ENCODE data around the gene YIPF5. TPM values are rescaled to one million over a fixed set of nuclear protein-coding genes. Genes with fewer than 3 reads are reported as not detected.
A peak's percentile ranks its signal among the peaks of the same experiment; 100 is the strongest.

YIPF5 gene
- total and polyA plus RNA-seq, 12 donors = 5.3 to 77.9 (median 49.7) TPM

DNA sequence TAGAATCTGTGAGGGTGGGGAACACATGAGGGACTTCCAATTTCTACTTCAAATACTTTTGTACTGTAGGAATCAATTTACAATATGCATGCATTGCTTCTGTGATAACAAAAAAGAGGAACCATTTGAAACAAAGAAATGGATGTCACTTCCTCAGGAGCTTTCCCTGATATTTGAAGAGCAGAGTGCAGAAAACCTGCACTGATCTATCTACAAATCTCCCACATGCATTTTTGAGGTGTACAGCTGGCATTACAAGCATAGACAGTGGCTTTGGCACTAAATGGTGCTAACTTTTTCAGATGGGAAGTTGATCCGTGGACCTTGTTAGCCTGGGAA lies 27.7 kb downstream of the YIPF5 start:
- 33 to 60% (median 41%) methylated on average over 1 of the region's 1 CpG for WGBS, 4 donors
- Histone ChIP-seq H3K9me3 (replicated peaks in 1 of 3) (no peaks in the 10 kb centered on the region), H3K27ac (no peak overlapping the region), H3K27me3 (no peaks in the 10 kb centered on the region), H3K36me3 (replicated peaks in 1 of 2) (no peaks in the 10 kb centered on the region), H3K4me1 (replicated peaks in 1 of 2) (no peaks in the 10 kb centered on the region), H3K4me3 (no peak overlapping the region)
- DNase-seq = no peak
- TF ChIP-seq, protein P1, sequence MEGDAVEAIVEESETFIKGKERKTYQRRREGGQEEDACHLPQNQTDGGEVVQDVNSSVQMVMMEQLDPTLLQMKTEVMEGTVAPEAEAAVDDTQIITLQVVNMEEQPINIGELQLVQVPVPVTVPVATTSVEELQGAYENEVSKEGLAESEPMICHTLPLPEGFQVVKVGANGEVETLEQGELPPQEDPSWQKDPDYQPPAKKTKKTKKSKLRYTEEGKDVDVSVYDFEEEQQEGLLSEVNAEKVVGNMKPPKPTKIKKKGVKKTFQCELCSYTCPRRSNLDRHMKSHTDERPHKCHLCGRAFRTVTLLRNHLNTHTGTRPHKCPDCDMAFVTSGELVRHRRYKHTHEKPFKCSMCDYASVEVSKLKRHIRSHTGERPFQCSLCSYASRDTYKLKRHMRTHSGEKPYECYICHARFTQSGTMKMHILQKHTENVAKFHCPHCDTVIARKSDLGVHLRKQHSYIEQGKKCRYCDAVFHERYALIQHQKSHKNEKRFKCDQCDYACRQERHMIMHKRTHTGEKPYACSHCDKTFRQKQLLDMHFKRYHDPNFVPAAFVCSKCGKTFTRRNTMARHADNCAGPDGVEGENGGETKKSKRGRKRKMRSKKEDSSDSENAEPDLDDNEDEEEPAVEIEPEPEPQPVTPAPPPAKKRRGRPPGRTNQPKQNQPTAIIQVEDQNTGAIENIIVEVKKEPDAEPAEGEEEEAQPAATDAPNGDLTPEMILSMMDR (IDR thresholded peaks at IDR 0.05) = no peak
- no peak for TF ChIP-seq POLR2A (IDR thresholded peaks at IDR 0.05)
- intact Hi-C loops (cut with DNase I) = no loop called here

DNA sequence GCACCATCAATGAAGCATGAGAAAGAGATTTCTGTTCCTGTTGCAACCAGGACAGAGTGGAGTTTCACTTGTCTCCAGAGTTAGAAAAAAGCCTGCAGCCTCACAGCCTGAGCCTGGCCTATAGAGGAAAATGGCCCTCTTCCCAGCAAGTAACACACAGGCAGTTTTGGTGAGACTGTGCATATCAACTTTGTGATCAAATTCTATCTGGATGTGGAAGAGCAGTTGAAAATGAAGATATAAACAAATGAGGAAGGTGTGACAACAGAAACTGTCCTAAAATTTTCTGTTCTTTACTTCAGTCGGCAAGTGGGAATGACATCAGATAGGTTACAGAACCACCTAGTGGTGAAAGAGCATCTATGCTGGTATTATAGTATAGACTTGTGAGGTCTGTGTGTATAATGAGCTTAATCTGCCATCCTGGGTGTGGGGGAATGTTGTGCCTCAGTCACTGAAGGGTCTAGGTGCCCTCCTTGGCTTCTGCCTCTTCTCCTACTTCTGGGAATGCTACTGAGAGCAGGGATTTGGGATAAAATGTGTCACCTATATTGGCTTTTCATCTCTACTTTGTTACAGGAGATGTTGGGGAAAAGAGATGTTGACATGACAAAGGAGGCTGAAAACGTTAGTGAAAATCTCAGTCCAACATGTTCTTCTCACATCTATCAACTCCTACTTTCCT lies 28.2 kb downstream of the YIPF5 start:
- 4 to 13% (median 8%) methylated on average over 2 of the region's 2 CpGs for WGBS, 4 donors
- Histone ChIP-seq H3K36me3 (replicated peaks in 1 of 2) (no peaks in the 10 kb centered on the region), H3K27me3 (no peaks in the 10 kb centered on the region), H3K27ac (no peak overlapping the region), H3K9me3 (replicated peaks in 1 of 3) (no peaks in the 10 kb centered on the region), H3K4me1 (replicated peaks in 1 of 2) (no peaks in the 10 kb centered on the region), H3K4me3 (no peak overlapping the region)
- intact Hi-C loops (cut with DNase I) = no loop called here
- no peak for TF ChIP-seq POLR2A (IDR thresholded peaks at IDR 0.05)
- TF ChIP-seq, protein P1 (IDR thresholded peaks at IDR 0.05) = peak; percentile 13 to 56 (median 34)
- no peak for DNase-seq

DNA sequence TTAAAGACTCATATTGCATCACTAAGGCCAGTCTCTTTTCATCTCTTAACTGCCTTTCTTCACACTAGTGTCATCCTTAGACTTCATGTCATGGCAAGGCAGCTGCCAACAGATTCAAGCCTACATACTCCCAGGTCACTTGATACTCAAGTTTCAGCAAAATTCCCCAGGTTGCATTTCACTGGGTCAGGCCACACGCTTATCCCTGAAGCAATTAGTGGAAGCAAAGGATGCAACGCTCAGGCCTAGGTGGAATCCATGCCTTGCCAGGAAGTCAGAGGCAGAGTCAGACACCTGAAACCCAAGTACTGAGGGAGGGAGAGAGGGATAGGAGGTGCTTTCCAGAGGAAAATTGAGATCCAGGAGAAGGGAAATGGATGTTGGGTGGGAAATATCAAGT lies 28.9 kb downstream of the YIPF5 start:
- 79 to 93% (median 91%) methylated on average over 2 of the region's 2 CpGs for WGBS, 4 donors
- Histone ChIP-seq H3K27me3 (no peaks in the 10 kb centered on the region), H3K27ac (no peak overlapping the region), H3K36me3 (replicated peaks in 1 of 2) (no peaks in the 10 kb centered on the region), H3K9me3 (replicated peaks in 1 of 3) (no peaks in the 10 kb centered on the region), H3K4me3 (no peak overlapping the region), H3K4me1 (replicated peaks in 1 of 2) (no peaks in the 10 kb centered on the region)
- no peak for DNase-seq
- intact Hi-C loops (cut with DNase I) = no loop called here
- TF ChIP-seq, protein P1 (IDR thresholded peaks at IDR 0.05) = no peak
- no peak for TF ChIP-seq POLR2A (IDR thresholded peaks at IDR 0.05)

DNA sequence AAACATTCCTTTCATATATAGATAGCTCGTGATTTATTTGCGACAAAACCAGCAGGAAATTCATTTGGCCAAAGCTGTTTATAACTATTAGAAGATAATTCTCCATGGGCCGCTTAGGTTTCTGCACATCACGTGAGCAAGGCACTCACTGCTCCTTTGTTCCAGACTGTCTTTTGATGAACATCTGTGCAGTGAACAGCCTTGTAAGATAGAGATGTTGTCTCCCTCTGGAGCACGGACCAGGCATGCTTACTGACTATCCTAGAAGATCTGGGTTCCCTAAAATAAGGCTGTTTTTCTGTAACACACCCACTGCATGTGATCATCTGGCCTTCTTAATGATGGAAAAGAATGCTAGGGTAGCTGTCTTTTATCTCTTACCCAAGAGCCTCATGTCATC lies 30.9 kb downstream of the YIPF5 start:
- no peak overlapping the region for H3K4me3 ChIP-seq
- intact Hi-C loops (cut with DNase I) = no loop called here

More for the DNA sequence above, 30.9 kb downstream of the YIPF5 start:
- H3K4me1 ChIP-seq (replicated peaks in 1 of 2) = no peaks in the 10 kb centered on the region
- no peaks in the 10 kb centered on the region for H3K27me3 ChIP-seq
- no peaks in the 10 kb centered on the region for H3K9me3 ChIP-seq (replicated peaks in 1 of 3)
- TF ChIP-seq POLR2A (IDR thresholded peaks at IDR 0.05) = no peak
- TF ChIP-seq, protein P1 (IDR thresholded peaks at IDR 0.05) = no peak
- no peak overlapping the region for H3K27ac ChIP-seq
- H3K36me3 ChIP-seq (replicated peaks in 1 of 2) = no peaks in the 10 kb centered on the region
- DNase-seq = no peak
- 59 to 67% (median 63%) methylated on average over 5 of the region's 5 CpGs for WGBS, 4 donors
